Choroid plexus epithelial cell (primary cell): Measurements from ENCODE around the gene BTBD7.

ENCODE experiments used
- DNase-seq: peaks from one replicate; pipeline ENCODE4 v3.0.0-alpha.2; 2010; ENCODE audit warnings: low read depth
- H3K4me3 ChIP-seq: 2 replicates; pipeline ENCODE4 v1.5.1; 2011; ENCODE audit warnings: low read depth, mild to moderate bottlenecking, control low read depth, low read length, moderate library complexity
- TF ChIP-seq, protein P1 (sequence below): conservative IDR thresholded peaks from 2 replicates; pipeline ENCODE4 v1.5.1; 2011; ENCODE audit warnings: low read depth, mild to moderate bottlenecking, control low read depth, inconsistent platforms, low read length, moderate library complexity

Gene BTBD7

GRCh38 chr14:93200553-93200952 lies 132.3 kb downstream of the BTBD7 start:
- no peak overlapping the region for H3K4me3 ChIP-seq
- TF ChIP-seq, protein P1, sequence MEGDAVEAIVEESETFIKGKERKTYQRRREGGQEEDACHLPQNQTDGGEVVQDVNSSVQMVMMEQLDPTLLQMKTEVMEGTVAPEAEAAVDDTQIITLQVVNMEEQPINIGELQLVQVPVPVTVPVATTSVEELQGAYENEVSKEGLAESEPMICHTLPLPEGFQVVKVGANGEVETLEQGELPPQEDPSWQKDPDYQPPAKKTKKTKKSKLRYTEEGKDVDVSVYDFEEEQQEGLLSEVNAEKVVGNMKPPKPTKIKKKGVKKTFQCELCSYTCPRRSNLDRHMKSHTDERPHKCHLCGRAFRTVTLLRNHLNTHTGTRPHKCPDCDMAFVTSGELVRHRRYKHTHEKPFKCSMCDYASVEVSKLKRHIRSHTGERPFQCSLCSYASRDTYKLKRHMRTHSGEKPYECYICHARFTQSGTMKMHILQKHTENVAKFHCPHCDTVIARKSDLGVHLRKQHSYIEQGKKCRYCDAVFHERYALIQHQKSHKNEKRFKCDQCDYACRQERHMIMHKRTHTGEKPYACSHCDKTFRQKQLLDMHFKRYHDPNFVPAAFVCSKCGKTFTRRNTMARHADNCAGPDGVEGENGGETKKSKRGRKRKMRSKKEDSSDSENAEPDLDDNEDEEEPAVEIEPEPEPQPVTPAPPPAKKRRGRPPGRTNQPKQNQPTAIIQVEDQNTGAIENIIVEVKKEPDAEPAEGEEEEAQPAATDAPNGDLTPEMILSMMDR = no peak
- DNase-seq = no peak

- no peak for DNase-seq
- no peak overlapping the region for H3K4me3 ChIP-seq
- TF ChIP-seq, protein P1 = no peak
Observed at GRCh38 chr14:93199031-93199430, 133.8 kb downstream of the BTBD7 start.

DNA sequence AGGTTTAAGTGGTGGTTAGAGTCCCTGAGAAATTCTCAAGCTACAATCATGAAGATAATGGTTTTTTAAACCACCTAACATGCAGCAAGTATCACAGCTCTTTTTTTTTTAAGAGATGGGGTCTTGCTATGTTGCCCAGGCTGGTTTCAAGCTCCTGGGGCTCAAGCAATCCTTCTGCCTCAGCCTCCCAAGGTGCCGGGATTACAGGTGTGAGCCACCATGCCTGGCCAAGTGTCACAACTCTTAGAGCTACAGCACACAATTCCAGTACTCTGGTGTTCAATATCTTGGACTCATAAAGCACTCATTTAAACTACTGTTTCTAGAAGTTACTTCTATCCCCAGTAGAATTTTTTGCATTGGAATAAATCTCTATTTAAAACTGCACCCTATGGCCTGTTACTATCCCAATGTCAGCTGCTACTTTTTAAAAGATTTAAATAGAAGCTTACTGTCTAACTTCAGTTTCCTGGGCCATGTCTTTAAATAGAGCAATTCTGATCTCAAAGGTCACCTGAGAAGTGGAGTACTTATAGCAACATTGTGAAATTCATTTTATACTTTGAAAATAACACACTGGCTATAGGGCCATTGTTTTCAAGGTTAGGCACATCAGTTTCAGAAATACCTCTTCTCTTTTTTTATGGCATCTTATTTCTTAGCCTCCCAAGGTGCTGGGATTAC lies 137.4 kb downstream of the BTBD7 start:
- H3K4me3 ChIP-seq = no peak overlapping the region
- TF ChIP-seq, protein P1 = no peak
- peak; percentile 6 for DNase-seq
